ENCODE results near the gene STPG4.

GRCh38 chr2:47088371-47089082 is 66.6 kb downstream of the STPG4 start:
- TF ChIP-seq CTCF (IDR thresholded peaks at IDR 0.05) (peak; percentile 57), TAF1 (IDR thresholded peaks at IDR 0.05; ENCODE audit: borderline replicate concordance, low read depth, low read length) (no peak), POLR2AphosphoS5 (IDR thresholded peaks at IDR 0.05; ENCODE audit: low read depth, low read length) (peak; percentile 54; the same call in 1 of the 2 replicates), NRF1 (IDR thresholded peaks at IDR 0.05; ENCODE audit: low read depth, low read length) (no peak), EP300 (IDR thresholded peaks at IDR 0.05; ENCODE audit: borderline replicate concordance in 1 of 2, low read depth in 1 of 2, low read length in 1 of 2) (peak in 1 of 2 experiments; percentile 100; a peak in 2 of 4 replicates), MXI1 (IDR thresholded peaks at IDR 0.05; ENCODE audit: low read depth, low read length) (peak; percentile 99), TCF12 (IDR thresholded peaks at IDR 0.05) (peak; percentile 54; the same call in 1 of the 2 replicates), MAX (IDR thresholded peaks at IDR 0.05; ENCODE audit: low read depth) (0 out of 2 replicates have a peak, but pooled peaks have one; percentile 8), USF2 (IDR thresholded peaks at IDR 0.05; ENCODE audit: borderline replicate concordance, low read depth, low read length) (no peak), RCOR1 (IDR thresholded peaks at IDR 0.05; ENCODE audit: low read length) (peak; percentile 95), NFIC (IDR thresholded peaks at IDR 0.05; ENCODE audit: borderline replicate concordance) (peak; percentile 71)
- TF ChIP-seq, protein P1, sequence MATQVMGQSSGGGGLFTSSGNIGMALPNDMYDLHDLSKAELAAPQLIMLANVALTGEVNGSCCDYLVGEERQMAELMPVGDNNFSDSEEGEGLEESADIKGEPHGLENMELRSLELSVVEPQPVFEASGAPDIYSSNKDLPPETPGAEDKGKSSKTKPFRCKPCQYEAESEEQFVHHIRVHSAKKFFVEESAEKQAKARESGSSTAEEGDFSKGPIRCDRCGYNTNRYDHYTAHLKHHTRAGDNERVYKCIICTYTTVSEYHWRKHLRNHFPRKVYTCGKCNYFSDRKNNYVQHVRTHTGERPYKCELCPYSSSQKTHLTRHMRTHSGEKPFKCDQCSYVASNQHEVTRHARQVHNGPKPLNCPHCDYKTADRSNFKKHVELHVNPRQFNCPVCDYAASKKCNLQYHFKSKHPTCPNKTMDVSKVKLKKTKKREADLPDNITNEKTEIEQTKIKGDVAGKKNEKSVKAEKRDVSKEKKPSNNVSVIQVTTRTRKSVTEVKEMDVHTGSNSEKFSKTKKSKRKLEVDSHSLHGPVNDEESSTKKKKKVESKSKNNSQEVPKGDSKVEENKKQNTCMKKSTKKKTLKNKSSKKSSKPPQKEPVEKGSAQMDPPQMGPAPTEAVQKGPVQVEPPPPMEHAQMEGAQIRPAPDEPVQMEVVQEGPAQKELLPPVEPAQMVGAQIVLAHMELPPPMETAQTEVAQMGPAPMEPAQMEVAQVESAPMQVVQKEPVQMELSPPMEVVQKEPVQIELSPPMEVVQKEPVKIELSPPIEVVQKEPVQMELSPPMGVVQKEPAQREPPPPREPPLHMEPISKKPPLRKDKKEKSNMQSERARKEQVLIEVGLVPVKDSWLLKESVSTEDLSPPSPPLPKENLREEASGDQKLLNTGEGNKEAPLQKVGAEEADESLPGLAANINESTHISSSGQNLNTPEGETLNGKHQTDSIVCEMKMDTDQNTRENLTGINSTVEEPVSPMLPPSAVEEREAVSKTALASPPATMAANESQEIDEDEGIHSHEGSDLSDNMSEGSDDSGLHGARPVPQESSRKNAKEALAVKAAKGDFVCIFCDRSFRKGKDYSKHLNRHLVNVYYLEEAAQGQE (IDR thresholded peaks at IDR 0.05; ENCODE audit: low read depth, low read length), result no peak
- TF ChIP-seq, protein P2, sequence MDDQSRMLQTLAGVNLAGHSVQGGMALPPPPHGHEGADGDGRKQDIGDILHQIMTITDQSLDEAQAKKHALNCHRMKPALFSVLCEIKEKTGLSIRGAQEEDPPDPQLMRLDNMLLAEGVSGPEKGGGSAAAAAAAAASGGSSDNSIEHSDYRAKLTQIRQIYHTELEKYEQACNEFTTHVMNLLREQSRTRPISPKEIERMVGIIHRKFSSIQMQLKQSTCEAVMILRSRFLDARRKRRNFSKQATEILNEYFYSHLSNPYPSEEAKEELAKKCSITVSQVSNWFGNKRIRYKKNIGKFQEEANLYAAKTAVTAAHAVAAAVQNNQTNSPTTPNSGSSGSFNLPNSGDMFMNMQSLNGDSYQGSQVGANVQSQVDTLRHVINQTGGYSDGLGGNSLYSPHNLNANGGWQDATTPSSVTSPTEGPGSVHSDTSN (IDR thresholded peaks at IDR 0.05), result peak; percentile 52

Data from SK-N-SH (cell line).